Measurements from ENCODE around the gene ANKRD39.

GRCh38 chr2:96893289-96894150 lies 35.7 kb upstream of the ANKRD39 start:
- TF ChIP-seq CTCF (IDR thresholded peaks at IDR 0.05) (no peak), POLR2AphosphoS5 (IDR thresholded peaks at IDR 0.05; ENCODE audit: low read depth, low read length) (no peak), TCF7L2 (IDR thresholded peaks at IDR 0.05; ENCODE audit: low read depth, low read length) (no peak), REST (IDR thresholded peaks at IDR 0.05; ENCODE audit: insufficient read depth in 1 of 2, low read depth in 2 of 2, low read length in 1 of 2) (no peak)
